Hindlimb muscle (tissue), 1 donor: ENCODE results near the gene FAM53A. TPM values are rescaled to one million over a fixed set of nuclear protein-coding genes. Genes with fewer than 3 reads are reported as not detected.
"Not testable (repeated sequence)": the region's sequence is repeated elsewhere in the genome, so short reads cannot be mapped to it uniquely, and the experiment has no call there.

Source experiments
- DNase-seq: peaks from one replicate; pipeline ENCODE4 v3.0.0-alpha.2; 2013
- polyA plus RNA-seq: library from polyadenylated mRNA; unstranded; fragments of 120-200 nt; gene quantifications from one replicate; pipeline ENCODE4 v1.2.1, GENCODE V29; 2013; ENCODE audit not compliant: insufficient read length

Gene FAM53A
- polyA plus RNA-seq, 1 donor: 2.4 TPM

DNA sequence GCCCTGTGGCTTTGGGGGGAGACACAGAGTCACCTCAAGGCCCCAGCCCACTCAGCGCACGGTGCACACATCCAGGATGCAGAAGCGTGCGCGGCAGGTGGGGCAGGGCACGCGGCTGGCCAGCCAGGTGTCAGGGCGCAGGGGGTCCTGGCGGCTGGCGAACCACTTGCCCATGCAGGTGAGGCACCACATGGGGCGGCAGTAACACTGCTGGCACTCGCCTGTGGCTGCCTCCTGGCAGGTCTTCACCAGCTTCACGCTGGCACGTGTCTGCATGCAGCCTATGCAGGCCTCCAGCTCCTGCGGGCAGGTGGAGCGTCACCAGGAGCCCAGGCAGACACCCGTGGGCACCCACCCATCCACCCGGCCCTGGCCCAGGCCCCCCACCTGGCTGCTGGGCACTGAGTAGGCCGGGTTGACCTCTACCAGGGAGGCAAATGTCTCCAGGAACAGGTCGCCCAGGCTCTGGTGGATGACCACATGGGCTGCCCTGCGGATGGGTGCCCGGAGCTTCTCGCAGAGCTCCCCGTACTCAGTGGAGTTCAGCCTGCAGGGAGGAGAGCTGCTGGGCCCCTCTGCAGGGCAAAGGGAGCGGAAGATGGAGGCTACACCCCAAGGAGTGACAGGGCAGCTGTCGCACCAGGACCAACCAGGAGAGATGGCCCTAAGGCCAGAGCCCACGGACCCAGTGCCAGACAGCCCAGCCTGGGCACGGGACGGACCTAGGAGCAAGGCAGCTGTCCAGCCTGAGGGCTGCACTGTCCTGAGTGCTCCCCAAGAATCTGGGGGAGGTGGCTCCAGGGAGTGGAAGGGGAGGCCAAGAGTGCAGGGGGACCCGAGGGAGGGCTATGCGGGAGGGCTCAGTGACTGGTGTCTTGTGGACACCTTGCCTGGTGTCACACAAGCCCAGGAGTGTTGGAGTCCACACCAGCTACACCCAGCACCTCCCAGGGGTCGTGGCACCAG lies 33.3 kb upstream of the FAM53A start:
- DNase-seq: no peak

GRCh38 chr4:1716065-1716945 lies 32.2 kb upstream of the FAM53A start:
- DNase-seq: no peak

- DNase-seq: no peak
Measured at GRCh38 chr4:1715002-1715758, 31.1 kb upstream of the FAM53A start.

GRCh38 chr4:1714303-1715001 lies 30.3 kb upstream of the FAM53A start:
- DNase-seq: no peak

DNA sequence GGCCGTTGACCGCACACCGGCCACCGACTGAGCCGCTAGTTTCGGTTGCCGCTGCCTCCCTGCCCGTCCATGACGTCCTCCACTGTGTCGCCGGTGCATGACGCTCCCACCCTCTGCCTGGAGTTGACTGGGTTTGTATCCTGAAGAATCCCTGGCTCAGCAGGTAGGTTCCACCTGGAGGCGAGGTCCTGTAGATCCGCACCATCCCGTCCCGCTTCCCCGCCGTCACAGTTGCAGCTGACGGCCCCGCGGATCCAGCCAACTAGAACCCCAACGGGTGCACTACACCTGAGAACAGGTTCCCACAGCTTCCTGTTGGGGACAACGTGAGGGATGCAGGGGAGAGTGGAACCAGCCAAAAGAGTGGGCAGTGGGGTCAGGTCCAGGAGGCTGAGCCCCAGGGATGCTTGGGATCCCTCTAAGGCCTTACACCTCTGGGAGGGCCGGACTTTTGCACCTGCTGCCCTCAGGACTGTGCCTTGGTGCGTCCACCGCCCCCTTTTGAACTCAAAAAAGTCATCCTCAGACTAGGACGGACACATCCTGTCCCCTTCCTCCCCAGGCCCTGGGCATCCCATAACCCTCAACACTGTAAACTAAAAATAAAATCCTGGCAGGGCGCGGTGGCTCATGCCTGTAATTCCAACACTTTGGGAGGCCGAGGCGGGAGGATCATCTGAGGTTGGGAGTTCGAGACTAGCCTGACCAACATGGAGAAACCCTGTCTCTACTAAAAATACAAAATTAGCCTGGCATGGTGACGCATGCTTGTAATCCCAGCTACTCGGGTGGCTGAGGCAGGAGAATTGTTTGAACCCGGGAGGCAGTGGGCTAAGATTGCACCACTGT lies 29.1 kb upstream of the FAM53A start:
- no peak for DNase-seq

GRCh38 chr4:1712216-1713002 lies 28.3 kb upstream of the FAM53A start, which contains the start of gene SLBP:
Gene SLBP, minus strand, starts transcription at chr4:1712319. Its CDS starts 131 bp downstream, at chr4:1712188.
- DNase-seq: peak; percentile 93

GRCh38 chr4:1711571-1712215 lies 27.6 kb upstream of the FAM53A start:
- no peak for DNase-seq

- DNase-seq: no peak
Measured at GRCh38 chr4:1711055-1711570, 27.0 kb upstream of the FAM53A start.

DNA sequence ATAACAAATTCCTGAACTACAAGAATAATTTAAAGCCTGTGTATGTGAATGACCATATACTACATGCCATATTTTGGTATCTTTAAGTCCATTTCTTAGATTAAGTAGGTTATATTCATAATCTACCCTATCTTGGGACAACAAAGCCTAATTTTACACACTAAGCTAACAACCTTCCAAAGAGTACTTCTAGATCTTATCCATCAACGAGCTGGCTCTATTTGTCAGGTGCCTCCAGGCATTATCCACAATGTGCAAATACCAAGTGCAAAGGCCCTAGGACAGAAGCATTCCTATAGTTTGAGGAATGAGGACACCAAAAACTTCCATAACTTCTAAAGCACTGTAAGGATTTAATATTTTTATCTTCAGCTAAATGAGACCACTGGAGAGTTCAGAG lies 24.5 kb upstream of the FAM53A start:
- DNase-seq: no peak

GRCh38 chr4:1706358-1706757 lies 22.2 kb upstream of the FAM53A start:
- no peak for DNase-seq

DNA sequence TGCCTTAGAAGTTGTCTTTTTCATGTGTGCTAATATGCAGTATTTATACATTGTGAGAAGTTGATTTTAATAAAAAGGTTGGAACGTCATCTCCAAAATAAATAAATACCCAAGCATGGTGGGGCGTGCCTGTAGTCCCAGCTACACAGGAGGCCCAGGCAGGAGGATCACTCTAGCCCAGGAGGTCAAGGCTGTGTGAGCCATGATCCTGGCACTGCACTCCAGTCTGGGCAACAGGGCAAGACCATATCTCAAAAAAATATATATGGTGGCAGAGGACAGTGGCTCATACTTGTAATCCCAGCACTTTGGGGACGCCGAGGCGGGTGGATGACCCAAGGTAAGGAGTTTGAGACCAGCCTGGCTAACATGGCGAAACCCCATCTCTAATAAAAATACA lies 21.6 kb upstream of the FAM53A start:
- no peak for DNase-seq

DNA sequence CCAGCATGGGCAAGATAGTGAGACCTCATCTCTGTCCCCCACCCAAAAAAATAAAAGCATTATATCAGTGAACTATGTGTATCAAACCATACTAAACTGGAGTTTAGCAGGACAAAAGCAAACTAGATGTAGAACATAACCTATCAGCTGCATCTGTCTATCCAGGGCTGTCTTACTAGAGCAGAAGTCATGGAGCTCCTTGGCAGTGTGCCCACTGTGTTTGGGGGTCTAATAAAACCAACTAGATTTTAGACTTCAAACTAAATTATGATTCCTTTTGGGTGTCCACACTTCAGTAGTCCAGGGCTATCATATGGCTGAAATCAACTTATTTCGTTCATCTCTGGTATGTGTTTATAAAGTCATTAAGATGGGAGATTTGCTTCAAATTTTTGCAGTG lies 19.8 kb upstream of the FAM53A start:
- DNase-seq: no peak

DNA sequence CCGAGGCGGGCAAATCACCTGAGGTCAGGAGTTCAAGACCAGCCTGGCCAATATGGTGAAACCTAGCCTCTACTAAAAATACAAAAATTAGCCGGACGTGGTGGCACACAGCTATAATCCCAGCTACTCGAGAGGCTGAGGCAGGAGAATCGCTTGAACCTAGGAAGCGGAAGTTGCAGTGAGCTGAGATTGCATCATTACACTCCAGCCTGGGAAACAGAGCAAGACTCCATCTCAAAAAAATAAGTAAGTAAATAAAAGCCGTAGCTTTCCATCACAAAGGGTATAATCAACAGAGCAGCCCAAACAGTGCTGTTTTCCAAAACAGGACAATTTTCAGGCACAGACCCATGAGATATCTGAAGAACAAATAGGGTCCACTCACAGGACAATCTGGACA lies 17.6 kb upstream of the FAM53A start:
- DNase-seq: not testable (repeated sequence)

- DNase-seq: peak; percentile 87
Measured at GRCh38 chr4:1695913-1696312, 11.8 kb upstream of the FAM53A start.

DNA sequence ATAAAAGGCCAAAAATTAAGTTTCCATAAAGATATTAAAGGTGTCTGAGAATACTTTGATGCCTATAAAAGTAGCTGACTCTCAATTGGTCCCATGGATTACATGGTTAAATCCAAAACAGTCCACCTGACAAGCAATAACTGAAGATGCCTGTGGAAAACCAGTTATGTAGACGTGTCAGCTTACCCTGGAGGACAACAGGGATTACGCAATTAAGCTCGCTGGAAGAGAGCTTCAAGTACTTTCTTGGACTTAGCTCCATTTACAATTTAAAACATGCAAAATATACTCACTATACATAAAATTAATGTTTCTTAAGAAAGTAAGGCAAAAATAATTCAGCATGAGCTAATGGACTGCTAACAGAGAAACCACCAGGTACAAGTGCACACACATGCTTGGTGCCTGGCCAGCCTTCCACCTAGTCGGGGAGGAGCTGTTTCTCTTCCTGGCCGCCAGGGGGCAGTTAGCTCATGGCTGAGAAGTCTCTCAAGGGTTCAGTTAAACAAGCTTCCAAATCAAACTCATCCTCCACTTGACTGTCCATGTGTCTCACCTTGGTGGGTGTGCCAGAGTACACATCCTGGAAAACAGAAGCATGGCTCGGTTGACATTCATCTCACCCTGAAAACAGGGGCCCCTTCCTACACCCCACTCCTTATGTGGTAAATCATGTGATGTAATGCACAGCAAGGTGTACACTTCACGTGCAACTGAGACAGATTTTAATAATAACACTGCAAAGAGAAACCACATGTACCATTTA lies 9.2 kb upstream of the FAM53A start:
- DNase-seq: no peak

DNA sequence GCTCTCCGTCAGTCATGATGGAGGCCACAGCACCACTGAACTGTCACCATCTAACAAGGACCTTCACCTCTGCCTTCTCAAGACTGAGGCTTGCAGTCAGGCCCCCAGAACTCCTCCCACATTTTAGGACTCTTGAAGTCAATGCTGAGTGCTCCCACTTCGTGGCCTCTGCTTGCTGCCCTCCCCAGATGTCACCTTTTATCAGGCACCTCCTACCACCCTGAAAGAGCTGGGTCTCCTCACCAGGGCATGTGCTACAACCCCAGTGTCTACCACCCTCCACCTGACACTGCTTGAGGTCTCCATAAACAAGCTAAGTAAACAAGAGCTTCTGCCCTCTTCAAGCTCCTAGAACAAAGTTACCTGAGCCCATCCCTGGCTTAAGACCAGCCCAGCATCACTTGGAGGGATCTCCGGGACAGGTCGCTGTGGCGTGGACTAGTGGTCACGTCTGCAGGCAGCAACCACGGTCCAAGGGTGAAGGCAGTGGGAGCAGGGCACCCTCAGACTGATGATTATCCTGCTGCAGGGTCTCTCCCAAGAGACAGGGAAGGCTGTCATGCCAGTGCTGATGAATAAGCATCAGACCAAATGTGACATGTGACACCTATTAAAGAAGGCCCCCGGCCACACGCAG lies 7.7 kb upstream of the FAM53A start:
- no peak for DNase-seq

GRCh38 chr4:1690698-1691097 lies 6.6 kb upstream of the FAM53A start:
- DNase-seq: no peak
